ENCODE data around the gene FAM98B.

- TF ChIP-seq CTCF (conservative IDR thresholded peaks at IDR 0.05 in 1 of 2, IDR thresholded peaks at IDR 0.05 in 1 of 2; ENCODE audit: extremely low read depth in 1 of 2, insufficient read depth in 1 of 2, low read depth in 1 of 2, low read length in 2 of 2) (no peak), EZH2 (IDR thresholded peaks at IDR 0.05; ENCODE audit: borderline replicate concordance, low read length) (no peak)
Measured at GRCh38 chr15:38514601-38515000, 60.7 kb downstream of the FAM98B start.

Data from mammary epithelial cell (primary cell).